VCaP (cell line): ENCODE measurements around the gene FHOD3.

Experiments used
- H3K27ac ChIP-seq: fragments of 450-650 bp; 2 replicates; pipeline ENCODE4 v1.5.1; 2017
- CTCF ChIP-seq: fragments of 450-650 bp; conservative IDR thresholded peaks from 2 replicates; pipeline ENCODE4 v1.5.1; 2017; ENCODE audit warnings: mild to moderate bottlenecking, moderate library complexity

FHOD3 gene

GRCh38 chr18:36328916-36329315, 31.4 kb downstream of the FHOD3 start:
- no peak overlapping the region for H3K27ac ChIP-seq
- no peak for TF ChIP-seq CTCF

GRCh38 chr18:36329684-36330434, 32.3 kb downstream of the FHOD3 start:
- no peak overlapping the region for H3K27ac ChIP-seq
- no peak for TF ChIP-seq CTCF

- peak overlapping the region; percentile 8; the same call in 1 of the 2 replicates for H3K27ac ChIP-seq
- no peak for TF ChIP-seq CTCF
Observed at GRCh38 chr18:36330435-36331052, 33.0 kb downstream of the FHOD3 start.

- peak overlapping the region; percentile 8; the same call in 1 of the 2 replicates for H3K27ac ChIP-seq
- TF ChIP-seq CTCF = no peak
Observed at GRCh38 chr18:36331521-36331971, 34.0 kb downstream of the FHOD3 start.

GRCh38 chr18:36333414-36333813, 35.9 kb downstream of the FHOD3 start:
- H3K27ac ChIP-seq = no peak overlapping the region
- no peak for TF ChIP-seq CTCF

- no peak for TF ChIP-seq CTCF
- H3K27ac ChIP-seq = no peak overlapping the region
Observed at GRCh38 chr18:36334798-36335197, 37.3 kb downstream of the FHOD3 start.

GRCh38 chr18:36335476-36336279, 38.2 kb downstream of the FHOD3 start:
- TF ChIP-seq CTCF = no peak
- H3K27ac ChIP-seq = no peak overlapping the region
